B cell (primary cell): Measurements from ENCODE around the gene POU6F1. TPM values are rescaled to one million over a fixed set of nuclear protein-coding genes. Genes with fewer than 3 reads are reported as not detected.

Experiments used
- ATAC-seq: fragments of 200-7000 bp; cut with Tn5 transposase; one replicate; pipeline ENCODE4 v1.10.0; 2021; ENCODE audit warnings: low read depth, mild to moderate bottlenecking, moderate number of reproducible peaks, moderate library complexity
- CTCF ChIA-PET: fragments of 350-600 bp; sonication (Branson Sonifier 250); formaldehyde crosslinking; loops from one replicate; lab custom pipeline; 2021; ENCODE audit warnings: antibody characterized with exemption, inconsistent platforms; lab: Charles Lee
- POLR2A ChIA-PET: fragments of 350-600 bp; sonication (Branson Sonifier 250); formaldehyde crosslinking; loops from one replicate; lab custom pipeline; 2021; ENCODE audit warnings: antibody characterized with exemption; lab: Charles Lee
- DNase-seq: peaks from one replicate; pipeline ENCODE4 v3.0.0; 2013
- H2AFZ ChIP-seq: 2 replicates; pipeline ENCODE4 v1.6.1; 2012; ENCODE audit warnings: mild to moderate bottlenecking, low read depth, low read length; ENCODE audit not compliant: insufficient read depth, poor library complexity, severe bottlenecking
- H3K27ac ChIP-seq, 2 donors: 1 replicate in 1 of 2; 2 replicates in 1 of 2; pipeline ENCODE4 v1.5.1; 2012 to 2013; ENCODE audit warnings: low read length in 2 of 2, mild to moderate bottlenecking in 2 of 2, moderate library complexity in 1 of 2
- H3K27me3 ChIP-seq, 4 experiments: fragments of 200-600 bp in 1 of 4; sonication (generic) in 1 of 4; replicated peaks in 1 of 4; 1 replicate in 2 of 4; 2 replicates in 2 of 4; pipeline versions ENCODE4 v1.6.1 to v1.7.0; 2013 to 2016; ENCODE audit warnings: low read length in 3 of 4, mild to moderate bottlenecking in 2 of 4, mixed read lengths in 1 of 4, moderate library complexity in 1 of 4; ENCODE audit not compliant: insufficient read depth in 4 of 4, control insufficient read depth in 3 of 4; ENCODE audit errors: control extremely low read depth in 1 of 4
- H3K36me3 ChIP-seq, 2 experiments: replicated peaks in 1 of 2; 1 replicate in 1 of 2; 2 replicates in 1 of 2; pipeline versions ENCODE4 v1.6.1 to v1.7.1; 2013; ENCODE audit warnings: low read length in 1 of 2; ENCODE audit not compliant: insufficient read depth in 2 of 2, control insufficient read depth in 1 of 2; ENCODE audit errors: control extremely low read depth in 1 of 2, extremely low read depth in 1 of 2
- H3K4me1 ChIP-seq, 2 donors: fragments of 200-600 bp in 1 of 2; sonication (generic) in 1 of 2; 1 replicate in 1 of 2; 2 replicates in 1 of 2; pipeline versions ENCODE4 v1.5.1 to v1.6.1; 2013 to 2017; ENCODE audit warnings: low read length in 2 of 2; ENCODE audit not compliant: control insufficient read depth in 2 of 2, insufficient read depth in 2 of 2
- H3K4me2 ChIP-seq: replicated peaks from 2 replicates; pipeline ENCODE3; 2012; ENCODE audit warnings: mild to moderate bottlenecking, low read depth, low read length; ENCODE audit not compliant: poor library complexity, severe bottlenecking
- H3K4me3 ChIP-seq, 5 experiments: fragments of 200-600 bp in 1 of 5; sonication (generic) in 1 of 5; 1 replicate in 3 of 5; 2 replicates in 2 of 5; pipeline versions ENCODE4 v1.5.1 to v1.7.0; 2011 to 2016; ENCODE audit warnings: low read length in 4 of 5, mild to moderate bottlenecking in 4 of 5, low read depth in 2 of 5, control low read depth in 1 of 5, moderate library complexity in 1 of 5; ENCODE audit not compliant: insufficient read depth in 1 of 5; ENCODE audit errors: control extremely low read depth in 1 of 5, extremely low read depth in 1 of 5
- H3K79me2 ChIP-seq: fragments of 200-600 bp; sonication (generic); one replicate; pipeline ENCODE4 v1.6.0; 2016; ENCODE audit warnings: low read length; ENCODE audit not compliant: control insufficient read depth, insufficient read depth
- H3K9ac ChIP-seq: fragments of 200-600 bp; sonication (generic); 2 replicates; pipeline ENCODE4 v1.6.1; 2017; ENCODE audit warnings: mild to moderate bottlenecking, low read length, moderate library complexity
- H3K9me3 ChIP-seq, 3 donors: one replicate each; pipeline versions ENCODE4 v1.6.1 to v1.7.1; 2013; ENCODE audit warnings: low read length in 2 of 3; ENCODE audit not compliant: control insufficient read depth in 2 of 3, insufficient read depth in 1 of 3; ENCODE audit errors: control extremely low read depth in 1 of 3
- H4K20me1 ChIP-seq: 2 replicates; pipeline ENCODE4 v1.6.0; 2012; ENCODE audit warnings: mild to moderate bottlenecking, low read length; ENCODE audit not compliant: insufficient read depth, control insufficient read depth, poor library complexity, severe bottlenecking
- H3K27ac Mint-ChIP-seq: one replicate; pipeline ENCODE4 v1.8.0; 2021; ENCODE audit warnings: mixed read lengths
- H3K27me3 Mint-ChIP-seq: one replicate; pipeline ENCODE4 v1.8.0; 2021; ENCODE audit warnings: mixed read lengths
- H3K4me1 Mint-ChIP-seq: one replicate; pipeline ENCODE4 v1.8.0; 2021; ENCODE audit warnings: mixed read lengths
- H3K4me3 Mint-ChIP-seq: one replicate; pipeline ENCODE4 v1.8.0; 2021; ENCODE audit warnings: mixed read lengths
- H3K9me3 Mint-ChIP-seq: one replicate; pipeline ENCODE4 v1.8.0; 2022; ENCODE audit warnings: mixed read lengths; ENCODE audit not compliant: insufficient read depth
- CTCF ChIP-seq: fragments of 200-600 bp; IDR thresholded peaks from one replicate; pipeline ENCODE4 v1.8.0; 2022; ENCODE audit warnings: antibody characterized with exemption, mild to moderate bottlenecking
- EZH2 ChIP-seq: IDR thresholded peaks from 2 replicates; pipeline ENCODE4 v1.6.1; 2012; ENCODE audit warnings: borderline replicate concordance, low read depth, mild to moderate bottlenecking, moderate library complexity, low read length; ENCODE audit not compliant: insufficient read depth, poor library complexity, severe bottlenecking
- WGBS: methylation state at CpG from one replicate; pipeline ENCODE4 v1.1.5; 2013; ENCODE audit warnings: missing lambda C conversion rate; ENCODE audit not compliant: insufficient coverage; 5-methylcytosine and 5-hydroxymethylcytosine counted together
- intact Hi-C: fragments of 100-400 bp; cut with micrococcal nuclease; formaldehyde crosslinking; loops from one replicate; pipeline ENCODE4 v1.10.0; 2022
- polyA plus RNA-seq: library from polyadenylated mRNA; depleted of rRNA; stranded (reverse); fragments of >200 nt; gene quantifications from 2 replicates; pipeline ENCODE4 v1.2.3, GENCODE V29; 2012
- total RNA-seq, 2 donors: library from RNA; stranded (reverse); fragments of 120-200 nt in 1 of 2; gene quantifications; 1 replicate in 1 of 2; 2 replicates in 1 of 2; pipeline versions ENCODE4 v1.2.3 to v1.2.4, GENCODE V29; 2013 to 2022

POU6F1 gene
- total and polyA plus RNA-seq, 2 donors (not counting 1 experiment from before 2014, with no cell fraction given): 27.7 to 62.6 TPM

GRCh38 chr12:51225771-51226170 is 7.9 kb upstream of the POU6F1 start:
- no peak overlapping the region for H3K4me2 ChIP-seq
- H3K9me3 Mint-ChIP-seq: no peaks in the 10 kb centered on the region
- no peaks in the 10 kb centered on the region for H3K36me3 ChIP-seq
- H3K27ac ChIP-seq: no peak overlapping the region
- ChIA-PET POLR2A (no interaction called here), CTCF (no interaction called here)
- no peak for ATAC-seq
- no peaks in the 10 kb centered on the region for H3K9me3 ChIP-seq
- no peaks in the 10 kb centered on the region for H3K4me1 Mint-ChIP-seq
- TF ChIP-seq CTCF (no peak), EZH2 (no peak)
- H3K9ac ChIP-seq: no peak overlapping the region
- H4K20me1 ChIP-seq: no peaks in the 10 kb centered on the region
- no CpG with 5 or more reads among the region's 2 CpGs for WGBS
- no peaks in the 10 kb centered on the region for H3K79me2 ChIP-seq
- no peak overlapping the region for H3K4me3 Mint-ChIP-seq
- H2AFZ ChIP-seq: no peak overlapping the region
- no peaks in the 10 kb centered on the region for H3K4me1 ChIP-seq
- H3K27me3 ChIP-seq: no peaks in the 10 kb centered on the region
- intact Hi-C loops: no loop called here
- H3K27ac Mint-ChIP-seq: no peak overlapping the region
- no peaks in the 10 kb centered on the region for H3K27me3 Mint-ChIP-seq
- DNase-seq: no peak
- H3K4me3 ChIP-seq: no peak overlapping the region

- no peaks in the 10 kb centered on the region for H3K36me3 ChIP-seq
- no peaks in the 10 kb centered on the region for H3K27me3 ChIP-seq
- H3K27ac ChIP-seq: no peak overlapping the region
- no peak overlapping the region for H3K4me3 Mint-ChIP-seq
- ChIA-PET CTCF (no interaction called here), POLR2A (no interaction called here)
- no peaks in the 10 kb centered on the region for H4K20me1 ChIP-seq
- WGBS: 100% methylated on average over 4 of the region's 4 CpGs
- no peak overlapping the region for H2AFZ ChIP-seq
- H3K4me2 ChIP-seq: no peak overlapping the region
- no peaks in the 10 kb centered on the region for H3K4me1 ChIP-seq
- DNase-seq (no peak), ATAC-seq (no peak)
- TF ChIP-seq CTCF: no peak
- TF ChIP-seq EZH2: no peak
- H3K4me3 ChIP-seq: no peak overlapping the region
- no peak overlapping the region for H3K27ac Mint-ChIP-seq
- intact Hi-C loops: no loop called here
- no peak overlapping the region for H3K9ac ChIP-seq
- H3K27me3 Mint-ChIP-seq: no peaks in the 10 kb centered on the region
- H3K9me3 ChIP-seq: no peaks in the 10 kb centered on the region
- H3K79me2 ChIP-seq: no peaks in the 10 kb centered on the region
- no peaks in the 10 kb centered on the region for H3K9me3 Mint-ChIP-seq
- no peaks in the 10 kb centered on the region for H3K4me1 Mint-ChIP-seq
Measured at GRCh38 chr12:51225234-51225633, 7.4 kb upstream of the POU6F1 start.
